Astrocyte (in vitro differentiated cells and primary cell): ENCODE data around the gene MIA2. TPM values are rescaled to one million over a fixed set of nuclear protein-coding genes. Genes with fewer than 3 reads are reported as not detected.
"Not testable (repeated sequence)": the region's sequence is repeated elsewhere in the genome, so short reads cannot be mapped to it uniquely, and the experiment has no call there.

Source experiments
- DNase-seq: peaks from one replicate; pipeline ENCODE4 v3.0.0-alpha.2; 2010; ENCODE audit warnings: low read depth
- FAIRE-seq: peaks from 2 replicates; lab custom pipeline; 2011; peaks lifted over from hg19 to GRCh38; lab: Jason Lieb, UNC
- H2AFZ ChIP-seq: 2 replicates; pipeline ENCODE4 v1.6.0; 2012; ENCODE audit warnings: low read depth, low read length, inconsistent platforms
- H3K27ac ChIP-seq: 2 replicates; pipeline ENCODE4 v1.5.1; 2011; ENCODE audit warnings: low read depth, low read length, inconsistent platforms
- H3K27me3 ChIP-seq: 2 replicates; pipeline ENCODE4 v1.6.0; 2011; ENCODE audit warnings: low read length, inconsistent platforms; ENCODE audit not compliant: insufficient read depth
- H3K36me3 ChIP-seq: 2 replicates; pipeline ENCODE4 v1.5.1; 2011; ENCODE audit warnings: low read length, inconsistent platforms; ENCODE audit not compliant: insufficient read depth
- H3K4me1 ChIP-seq: 2 replicates; pipeline ENCODE4 v1.5.1; 2011; ENCODE audit warnings: low read length, inconsistent platforms; ENCODE audit not compliant: insufficient read depth
- H3K4me2 ChIP-seq: 2 replicates; pipeline ENCODE4 v1.6.0; 2012; ENCODE audit warnings: low read length, inconsistent platforms
- H3K4me3 ChIP-seq: 2 replicates; pipeline ENCODE4 v1.5.1; 2011; ENCODE audit warnings: low read depth, mild to moderate bottlenecking, low read length, inconsistent platforms; ENCODE audit not compliant: insufficient read depth
- H3K79me2 ChIP-seq: 2 replicates; pipeline ENCODE4 v1.6.0; 2012; ENCODE audit warnings: mild to moderate bottlenecking, low read length, inconsistent platforms; ENCODE audit not compliant: insufficient read depth
- H3K9ac ChIP-seq: 2 replicates; pipeline ENCODE4 v1.6.0; 2012; ENCODE audit warnings: mild to moderate bottlenecking, low read length, inconsistent platforms
- H3K9me3 ChIP-seq: 2 replicates; pipeline ENCODE4 v1.5.1; 2012; ENCODE audit warnings: low read depth, mild to moderate bottlenecking, low read length, inconsistent platforms; ENCODE audit not compliant: insufficient read depth
- H4K20me1 ChIP-seq: 2 replicates; pipeline ENCODE4 v1.6.0; 2012; ENCODE audit warnings: low read length, inconsistent platforms; ENCODE audit not compliant: insufficient read depth
- H3K27ac Mint-ChIP-seq: one replicate; pipeline ENCODE4 v1.8.0; 2021; ENCODE audit warnings: mild to moderate bottlenecking, mixed read lengths; ENCODE audit not compliant: unreplicated experiment
- H3K27me3 Mint-ChIP-seq: one replicate; pipeline ENCODE4 v1.8.0; 2021; ENCODE audit warnings: low read depth, mixed read lengths; ENCODE audit not compliant: unreplicated experiment
- H3K36me3 Mint-ChIP-seq: one replicate; pipeline ENCODE4 v1.8.0; 2021; ENCODE audit warnings: low read depth, mixed read lengths; ENCODE audit not compliant: unreplicated experiment
- H3K4me1 Mint-ChIP-seq: one replicate; pipeline ENCODE4 v1.8.0; 2021; ENCODE audit warnings: low read depth, mixed read lengths; ENCODE audit not compliant: unreplicated experiment
- H3K4me3 Mint-ChIP-seq: one replicate; pipeline ENCODE4 v1.8.0; 2021; ENCODE audit warnings: mild to moderate bottlenecking, moderate library complexity, mixed read lengths; ENCODE audit not compliant: unreplicated experiment
- H3K9me3 Mint-ChIP-seq: one replicate; pipeline ENCODE4 v1.8.0; 2021; ENCODE audit warnings: mild to moderate bottlenecking, mixed read lengths; ENCODE audit not compliant: unreplicated experiment
- CTCF ChIP-seq: IDR thresholded peaks from 2 replicates; pipeline ENCODE4 v1.5.1; 2011; ENCODE audit warnings: low read depth, mild to moderate bottlenecking, inconsistent platforms, low read length, moderate library complexity; ENCODE audit not compliant: insufficient read depth
- EZH2 ChIP-seq: IDR thresholded peaks from 2 replicates; pipeline ENCODE4 v1.6.1; 2012; ENCODE audit warnings: mild to moderate bottlenecking, low read length, inconsistent platforms; ENCODE audit not compliant: insufficient read depth
- total RNA-seq: library from RNA; stranded (reverse); gene quantifications from 2 replicates; pipeline ENCODE4 v1.2.1, GENCODE V29; 2021

Gene MIA2
- total RNA-seq, 1 donor from 2014 or later, result 18.2 TPM

DNA sequence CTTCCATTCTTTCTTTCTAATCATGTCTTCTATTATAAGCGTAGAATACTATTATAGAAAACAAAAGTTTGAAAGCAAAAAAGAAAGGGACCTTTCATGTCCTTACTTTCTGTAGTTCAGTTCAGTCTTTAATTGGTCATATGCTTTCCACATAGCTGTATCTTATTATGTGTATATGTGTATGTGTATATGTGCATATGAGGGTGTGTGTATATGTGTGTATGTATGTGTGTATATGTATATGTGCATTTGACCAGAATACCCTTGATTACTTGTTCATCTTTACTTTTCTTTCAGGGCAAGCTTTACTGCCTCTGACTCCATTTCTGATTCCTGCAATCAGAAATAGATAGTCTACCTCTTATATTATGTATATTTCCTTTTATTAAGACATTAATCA, 109.9 kb downstream of the MIA2 start:
- H3K79me2 ChIP-seq, result no peaks in the 10 kb centered on the region
- no peaks in the 10 kb centered on the region for H3K27me3 Mint-ChIP-seq

GRCh38 chr14:39350866-39351265, 117.2 kb downstream of the MIA2 start:
- H3K4me1 ChIP-seq, result no peaks in the 10 kb centered on the region
- no peak overlapping the region for H2AFZ ChIP-seq
- H3K9me3 ChIP-seq, result no peaks in the 10 kb centered on the region
- H3K79me2 ChIP-seq, result no peaks in the 10 kb centered on the region
- FAIRE-seq (no peak), DNase-seq (no peak)
- Mint-ChIP-seq H3K4me1 (no peaks in the 10 kb centered on the region), H3K4me3 (no peak overlapping the region), H3K27ac (no peak overlapping the region), H3K9me3 (peaks cover 8% of the 10 kb centered on the region), H3K27me3 (no peaks in the 10 kb centered on the region), H3K36me3 (peaks cover 16% of the 10 kb centered on the region)
- no peak overlapping the region for H3K4me2 ChIP-seq
- TF ChIP-seq CTCF, result no peak
- no peak for TF ChIP-seq EZH2
- H3K27ac ChIP-seq, result no peak overlapping the region
- H3K4me3 ChIP-seq, result no peak overlapping the region
- no peak overlapping the region for H3K9ac ChIP-seq
- H4K20me1 ChIP-seq, result no peaks in the 10 kb centered on the region
- H3K27me3 ChIP-seq, result no peaks in the 10 kb centered on the region
- no peaks in the 10 kb centered on the region for H3K36me3 ChIP-seq

More for the DNA sequence above, 109.9 kb downstream of the MIA2 start:
- Mint-ChIP-seq H3K4me3 (no peak overlapping the region), H3K27ac (no peak overlapping the region), H3K36me3 (peaks cover 9% of the 10 kb centered on the region), H3K4me1 (peaks cover 4% of the 10 kb centered on the region), H3K9me3 (no peaks in the 10 kb centered on the region)
- Histone ChIP-seq H3K27ac (no peak overlapping the region), H3K27me3 (no peaks in the 10 kb centered on the region), H2AFZ (no peak overlapping the region), H3K4me1 (no peaks in the 10 kb centered on the region), H3K9ac (no peak overlapping the region), H3K4me3 (no peak overlapping the region), H3K36me3 (no peaks in the 10 kb centered on the region), H3K9me3 (no peaks in the 10 kb centered on the region), H3K4me2 (no peak overlapping the region), H4K20me1 (no peaks in the 10 kb centered on the region)
- DNase-seq, result no peak
- TF ChIP-seq EZH2 (no peak), CTCF (no peak)
- no peak for FAIRE-seq

- H4K20me1 ChIP-seq, result no peaks in the 10 kb centered on the region
Observed at GRCh38 chr14:39351708-39352107, 118.0 kb downstream of the MIA2 start.

GRCh38 chr14:39359069-39359468, 125.4 kb downstream of the MIA2 start:
- Mint-ChIP-seq H3K9me3 (peaks cover 26% of the 10 kb centered on the region), H3K36me3 (peaks cover 31% of the 10 kb centered on the region)
- H3K36me3 ChIP-seq, H3K4me3 ChIP-seq, H3K27ac ChIP-seq, H3K79me2 ChIP-seq, H3K9ac ChIP-seq, H3K27me3 ChIP-seq, H3K4me3 Mint-ChIP-seq, H3K4me1 ChIP-seq, H4K20me1 ChIP-seq, H3K4me2 ChIP-seq, H2AFZ ChIP-seq, DNase-seq, FAIRE-seq, H3K9me3 ChIP-seq, H3K4me1 Mint-ChIP-seq, H3K27ac Mint-ChIP-seq, H3K27me3 Mint-ChIP-seq: not testable (repeated sequence)

More at GRCh38 chr14:39351708-39352107, 118.0 kb downstream of the MIA2 start:
- no peak overlapping the region for H3K4me2 ChIP-seq
- H3K36me3 ChIP-seq, result no peaks in the 10 kb centered on the region
- H2AFZ ChIP-seq, result no peak overlapping the region
- H3K79me2 ChIP-seq, result no peaks in the 10 kb centered on the region
- no peaks in the 10 kb centered on the region for H3K27me3 ChIP-seq
- no peak overlapping the region for H3K4me3 ChIP-seq
- H3K9ac ChIP-seq, result no peak overlapping the region
- Mint-ChIP-seq H3K36me3 (peaks cover 18% of the 10 kb centered on the region), H3K4me3 (no peak overlapping the region), H3K27ac (no peak overlapping the region), H3K27me3 (no peaks in the 10 kb centered on the region), H3K4me1 (no peaks in the 10 kb centered on the region), H3K9me3 (peaks cover 10% of the 10 kb centered on the region)
- no peaks in the 10 kb centered on the region for H3K4me1 ChIP-seq
- DNase-seq (no peak), FAIRE-seq (no peak)
- TF ChIP-seq CTCF (no peak), EZH2 (no peak)
- H3K9me3 ChIP-seq, result no peaks in the 10 kb centered on the region
- H3K27ac ChIP-seq, result no peak overlapping the region
